K562 (cell line): ENCODE results near the gene G6PC2. TPM values are rescaled to one million over a fixed set of nuclear protein-coding genes. Genes with fewer than 3 reads are reported as not detected.
A peak's percentile ranks its signal among the peaks of the same experiment; 100 is the strongest.

Source experiments
- ADNP ChIP-seq: fragments of 200-800 bp; sonication (Bioruptor generic); IDR thresholded peaks from 2 replicates; pipeline ENCODE4 v1.6.1; 2016; ENCODE audit warnings: missing genetic modification characterization, missing compliant biosample characterization
- ARID1B ChIP-seq: fragments of 450-650 bp; IDR thresholded peaks from 2 replicates; pipeline ENCODE4 v1.6.1; 2016; ENCODE audit warnings: antibody characterized with exemption, mild to moderate bottlenecking, inconsistent platforms
- CBFA2T2 ChIP-seq: fragments of 450-650 bp; conservative IDR thresholded peaks from 2 replicates; pipeline ENCODE4 v1.6.1; 2017; ENCODE audit warnings: mild to moderate bottlenecking
- DMBX1 ChIP-seq: fragments of 250-450 bp; sonication (Bioruptor Pico); IDR thresholded peaks from 2 replicates; pipeline ENCODE4 v1.8.0; 2022; ENCODE audit warnings: inconsistent platforms, mild to moderate bottlenecking, moderate library complexity, borderline replicate concordance
- NFATC3 ChIP-seq: fragments of 450-650 bp; IDR thresholded peaks from 2 replicates; pipeline ENCODE4 v1.6.1; 2017; ENCODE audit warnings: mild to moderate bottlenecking
- NFE2 ChIP-seq: IDR thresholded peaks from 2 replicates; pipeline ENCODE4 v1.6.1; 2014; ENCODE audit warnings: antibody characterized with exemption, low read depth
- SAP30 ChIP-seq: fragments of 200-600 bp; sonication (generic); IDR thresholded peaks from 2 replicates; pipeline ENCODE4 v1.6.1; 2012; ENCODE audit warnings: borderline replicate concordance, low read depth, mild to moderate bottlenecking, moderate library complexity, low read length, control low read depth, inconsistent platforms; ENCODE audit not compliant: insufficient read depth, poor library complexity, severe bottlenecking
- SIRT6 ChIP-seq: IDR thresholded peaks from one replicate; pipeline ENCODE4 v1.6.1; 2012; ENCODE audit warnings: low read depth, mild to moderate bottlenecking, control low read depth, inconsistent platforms, low read length, moderate library complexity
- SRSF3 ChIP-seq: fragments of 200-400 bp; formaldehyde crosslinking; IDR thresholded peaks from 2 replicates; pipeline ENCODE4 v1.6.1; 2016; ENCODE audit warnings: mild to moderate bottlenecking, low read length, moderate library complexity; ENCODE audit not compliant: insufficient read depth
- TAF9B ChIP-seq: fragments of 450-650 bp; IDR thresholded peaks from 2 replicates; pipeline ENCODE4 v1.6.1; 2018; ENCODE audit warnings: mild to moderate bottlenecking; ENCODE audit not compliant: partially characterized antibody
- TFAM ChIP-seq: fragments of 250-450 bp; sonication (Bioruptor Pico); conservative IDR thresholded peaks from 2 replicates; pipeline ENCODE4 v1.5.0; 2021; ENCODE audit warnings: mild to moderate bottlenecking, moderate library complexity
- TRIM28 ChIP-seq: fragments of 450-650 bp; IDR thresholded peaks from 2 replicates; pipeline ENCODE4 v1.6.1; 2017
- ZFPM2 ChIP-seq: fragments of 250-450 bp; sonication (Bioruptor Pico); IDR thresholded peaks from 2 replicates; pipeline ENCODE4 v1.5.1; 2022; ENCODE audit warnings: mild to moderate bottlenecking
- ZNF143 ChIP-seq: sonication (generic); formaldehyde crosslinking; IDR thresholded peaks from 2 replicates; pipeline ENCODE4 v1.9.0; 2022; ENCODE audit warnings: mild to moderate bottlenecking, missing genetic modification reagents
- ZNF165 ChIP-seq: fragments of 250-450 bp; sonication (Bioruptor Pico); IDR thresholded peaks from 2 replicates; pipeline ENCODE4 v1.4.0; 2020; ENCODE audit warnings: borderline replicate concordance
- ZNF282 ChIP-seq: sonication (generic); formaldehyde crosslinking; IDR thresholded peaks from 2 replicates; pipeline ENCODE4 v1.8.1; 2023; ENCODE audit warnings: missing genetic modification reagents
- ZNF589 ChIP-seq: fragments of 200-800 bp; sonication (Bioruptor generic); IDR thresholded peaks from 2 replicates; pipeline ENCODE4 v1.6.1; 2016; ENCODE audit warnings: low read depth, missing genetic modification characterization, missing compliant biosample characterization
- ZNF699 ChIP-seq: fragments of 250-450 bp; sonication (Bioruptor Pico); IDR thresholded peaks from 2 replicates; pipeline ENCODE4 v1.8.0; 2021; ENCODE audit warnings: mild to moderate bottlenecking, moderate library complexity; ENCODE audit not compliant: insufficient replicate concordance
- polyA plus RNA-seq, 8 experiments: library from polyadenylated mRNA; depleted of rRNA in 4 of 8; stranded (reverse) in 5 of 8; unstranded in 3 of 8; fragments of >200 nt; fragmentation: Nextera tagmentation in 2 of 8; fragmentation: Illumina TruSeq in 1 of 8; extraction: Ambion mirVana in 2 of 8; extraction: Trizol in 1 of 8; gene quantifications; 2 replicates each; pipeline versions ENCODE4 v1.2.1 to v1.2.3, GENCODE V29; 2011 to 2014; ENCODE audit warnings: inconsistent platforms in 1 of 8, missing spikeins in 1 of 8
- total RNA-seq, 7 experiments: library from RNA; depleted of rRNA in 6 of 7; stranded (reverse); fragments of >200 nt in 6 of 7; fragmentation: Illumina TruSeq in 2 of 7; extraction: Trizol in 2 of 7; gene quantifications; 2 replicates each; pipeline versions ENCODE4 v1.2.1 to v1.2.3, GENCODE V29; 2011 to 2021; ENCODE audit warnings: low replicate concordance in 1 of 7
- TF ChIP-seq, protein P1 (sequence below): fragments of 250-450 bp; sonication (Bioruptor Pico); IDR thresholded peaks from 2 replicates; pipeline ENCODE4 v1.8.0; 2022; ENCODE audit warnings: inconsistent platforms
- TF ChIP-seq, protein P2 (sequence below): sonication (generic); formaldehyde crosslinking; IDR thresholded peaks from 2 replicates; pipeline ENCODE4 v1.8.0; 2022; ENCODE audit warnings: mild to moderate bottlenecking, missing genetic modification reagents
- TF ChIP-seq, protein P3 (sequence below): fragments of 450-650 bp; conservative IDR thresholded peaks from 2 replicates; pipeline ENCODE4 v1.6.1; 2016; ENCODE audit warnings: missing genetic modification characterization, low read depth, mild to moderate bottlenecking, missing compliant biosample characterization, moderate library complexity

The G6PC2 gene
- total and polyA plus RNA-seq, 9 of the 15 experiments (the other 6 are each of a cell fraction or from before 2014, with no cell fraction given) = 0.03 to 0.15 TPM; not detected in 7

DNA sequence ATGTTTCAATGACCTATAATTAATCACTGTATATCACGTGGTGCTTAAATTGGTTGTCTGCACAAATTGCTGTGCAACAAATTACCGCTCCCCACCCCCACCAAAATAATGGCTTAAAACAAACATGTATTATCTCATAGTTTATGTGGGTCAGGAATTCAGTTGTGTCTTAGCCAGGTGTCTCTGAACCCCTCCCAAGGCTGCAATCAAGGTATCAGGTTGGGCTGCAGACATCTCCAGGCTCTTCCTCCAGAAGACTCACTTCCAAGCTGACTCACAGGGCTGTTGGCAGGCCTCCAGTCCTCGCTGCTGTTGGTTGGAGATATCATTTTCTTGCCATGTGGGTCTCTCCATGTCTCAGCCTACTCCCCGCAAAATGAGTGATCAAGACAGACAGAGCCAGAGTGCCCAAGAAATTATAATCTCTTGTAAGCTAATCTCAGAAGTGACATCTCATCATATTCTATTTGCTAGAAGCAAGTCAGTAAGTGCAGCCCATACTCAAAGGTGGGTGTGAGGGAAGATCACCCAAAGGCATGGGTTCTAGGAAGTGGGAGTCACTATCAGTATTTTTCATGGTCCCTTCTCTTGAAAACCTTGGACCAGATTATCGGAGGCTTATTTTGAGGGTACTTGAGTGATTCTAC is 49.3 kb upstream of the G6PC2 start (continued):
- no peak for TF ChIP-seq SAP30
- TF ChIP-seq, protein P1, sequence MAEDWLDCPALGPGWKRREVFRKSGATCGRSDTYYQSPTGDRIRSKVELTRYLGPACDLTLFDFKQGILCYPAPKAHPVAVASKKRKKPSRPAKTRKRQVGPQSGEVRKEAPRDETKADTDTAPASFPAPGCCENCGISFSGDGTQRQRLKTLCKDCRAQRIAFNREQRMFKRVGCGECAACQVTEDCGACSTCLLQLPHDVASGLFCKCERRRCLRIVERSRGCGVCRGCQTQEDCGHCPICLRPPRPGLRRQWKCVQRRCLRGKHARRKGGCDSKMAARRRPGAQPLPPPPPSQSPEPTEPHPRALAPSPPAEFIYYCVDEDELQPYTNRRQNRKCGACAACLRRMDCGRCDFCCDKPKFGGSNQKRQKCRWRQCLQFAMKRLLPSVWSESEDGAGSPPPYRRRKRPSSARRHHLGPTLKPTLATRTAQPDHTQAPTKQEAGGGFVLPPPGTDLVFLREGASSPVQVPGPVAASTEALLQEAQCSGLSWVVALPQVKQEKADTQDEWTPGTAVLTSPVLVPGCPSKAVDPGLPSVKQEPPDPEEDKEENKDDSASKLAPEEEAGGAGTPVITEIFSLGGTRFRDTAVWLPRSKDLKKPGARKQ (CRISPR knock-in tag) = no peak
- 0 out of 2 replicates have a peak, but pooled peaks have one; percentile 11 for TF ChIP-seq NFATC3
- no peak for TF ChIP-seq ZNF165 (CRISPR knock-in tag)
- TF ChIP-seq TFAM (CRISPR knock-in tag) = no peak
- TF ChIP-seq ZNF282 (CRISPR knock-in tag) = no peak
- TF ChIP-seq ZNF699 (CRISPR knock-in tag) = no peak
- TF ChIP-seq SRSF3 = no peak
- TF ChIP-seq DMBX1 (CRISPR knock-in tag) = peak; percentile 73; the same call in 1 of the 2 replicates
- TF ChIP-seq SIRT6 = no peak
- TF ChIP-seq ZNF589 (CRISPR knock-in tag) = peak; percentile 76
- peak; percentile 71 for TF ChIP-seq ADNP (tag)
- TF ChIP-seq, protein P2, sequence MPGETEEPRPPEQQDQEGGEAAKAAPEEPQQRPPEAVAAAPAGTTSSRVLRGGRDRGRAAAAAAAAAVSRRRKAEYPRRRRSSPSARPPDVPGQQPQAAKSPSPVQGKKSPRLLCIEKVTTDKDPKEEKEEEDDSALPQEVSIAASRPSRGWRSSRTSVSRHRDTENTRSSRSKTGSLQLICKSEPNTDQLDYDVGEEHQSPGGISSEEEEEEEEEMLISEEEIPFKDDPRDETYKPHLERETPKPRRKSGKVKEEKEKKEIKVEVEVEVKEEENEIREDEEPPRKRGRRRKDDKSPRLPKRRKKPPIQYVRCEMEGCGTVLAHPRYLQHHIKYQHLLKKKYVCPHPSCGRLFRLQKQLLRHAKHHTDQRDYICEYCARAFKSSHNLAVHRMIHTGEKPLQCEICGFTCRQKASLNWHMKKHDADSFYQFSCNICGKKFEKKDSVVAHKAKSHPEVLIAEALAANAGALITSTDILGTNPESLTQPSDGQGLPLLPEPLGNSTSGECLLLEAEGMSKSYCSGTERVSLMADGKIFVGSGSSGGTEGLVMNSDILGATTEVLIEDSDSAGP = no peak
- TF ChIP-seq, protein P3, sequence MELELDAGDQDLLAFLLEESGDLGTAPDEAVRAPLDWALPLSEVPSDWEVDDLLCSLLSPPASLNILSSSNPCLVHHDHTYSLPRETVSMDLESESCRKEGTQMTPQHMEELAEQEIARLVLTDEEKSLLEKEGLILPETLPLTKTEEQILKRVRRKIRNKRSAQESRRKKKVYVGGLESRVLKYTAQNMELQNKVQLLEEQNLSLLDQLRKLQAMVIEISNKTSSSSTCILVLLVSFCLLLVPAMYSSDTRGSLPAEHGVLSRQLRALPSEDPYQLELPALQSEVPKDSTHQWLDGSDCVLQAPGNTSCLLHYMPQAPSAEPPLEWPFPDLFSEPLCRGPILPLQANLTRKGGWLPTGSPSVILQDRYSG (tag) = peak; percentile 47; the same call in 1 of the 2 replicates
- TF ChIP-seq ZNF143 (CRISPR knock-in tag) = no peak
- TF ChIP-seq TRIM28 = 0 out of 2 replicates have a peak, but pooled peaks have one; percentile 72
- peak; percentile 92 for TF ChIP-seq NFE2
- no peak for TF ChIP-seq ZFPM2 (CRISPR knock-in tag)
- TF ChIP-seq TAF9B = peak; percentile 51
- TF ChIP-seq CBFA2T2 = peak; percentile 97
- peak; percentile 99 for TF ChIP-seq ARID1B
